Measurements from ENCODE around the gene PRSS56. TPM values are rescaled to one million over a fixed set of nuclear protein-coding genes. Genes with fewer than 3 reads are reported as not detected.

PRSS56 gene
- total RNA-seq, 2 donors from 2014 or later = not detected

GRCh38 chr2:232495292-232495691 is 24.9 kb upstream of the PRSS56 start:
- WGBS, 2 experiments (ENCODE audit: insufficient coverage in 1 of 2, insufficient read length in 1 of 2) = 92 to 100% methylated on average over 6 to 7 of the region's 7 CpGs
- H3K36me3 Mint-ChIP-seq (ENCODE audit: low read depth) = no peaks in the 10 kb centered on the region
- H3K9ac ChIP-seq (ENCODE audit: extremely low read depth, low read length, poor library complexity, severe bottlenecking) = no peak overlapping the region
- peaks cover under 1% of the 10 kb centered on the region for H3K27me3 ChIP-seq (ENCODE audit: control insufficient read depth, insufficient read depth, low read length, poor library complexity, severe bottlenecking)
- no peak overlapping the region for H3K27ac ChIP-seq (ENCODE audit: low read depth, low read length)
- no peak for TF ChIP-seq CTCF (conservative IDR thresholded peaks at IDR 0.05)
- H3K4me1 Mint-ChIP-seq = peaks cover 6% of the 10 kb centered on the region
- no peak overlapping the region for H3K4me3 ChIP-seq (ENCODE audit: low read length)
- no peaks in the 10 kb centered on the region for H3K9me3 Mint-ChIP-seq
- no peaks in the 10 kb centered on the region for H3K9me3 ChIP-seq (ENCODE audit: control insufficient read depth, low read length)
- DNase-seq = no peak
- no peaks in the 10 kb centered on the region for H3K36me3 ChIP-seq (ENCODE audit: control insufficient read depth, insufficient read depth, low read length)
- peaks cover 24% of the 10 kb centered on the region for H3K27me3 Mint-ChIP-seq (ENCODE audit: insufficient read depth)
- no peaks in the 10 kb centered on the region for H3K4me1 ChIP-seq (ENCODE audit: control insufficient read depth, insufficient read depth, low read length)
- H3K4me3 Mint-ChIP-seq = no peak overlapping the region
- no peak overlapping the region for H3K27ac Mint-ChIP-seq

- peaks cover 26% of the 10 kb centered on the region for H3K27me3 Mint-ChIP-seq (ENCODE audit: insufficient read depth)
- no peak overlapping the region for H3K27ac Mint-ChIP-seq
- 83 to 91% methylated on average over 10 to 20 of the region's 20 CpGs for WGBS, 2 experiments (ENCODE audit: insufficient coverage in 1 of 2, insufficient read length in 1 of 2)
- no peak for TF ChIP-seq CTCF (conservative IDR thresholded peaks at IDR 0.05)
- H3K9me3 Mint-ChIP-seq = no peaks in the 10 kb centered on the region
- no peaks in the 10 kb centered on the region for H3K36me3 Mint-ChIP-seq (ENCODE audit: low read depth)
- Histone ChIP-seq H3K36me3 (ENCODE audit: control insufficient read depth, insufficient read depth, low read length) (no peaks in the 10 kb centered on the region), H3K9ac (ENCODE audit: extremely low read depth, low read length, poor library complexity, severe bottlenecking) (no peak overlapping the region), H3K4me3 (ENCODE audit: low read length) (no peak overlapping the region), H3K27me3 (ENCODE audit: control insufficient read depth, insufficient read depth, low read length, poor library complexity, severe bottlenecking) (peaks cover 9% of the 10 kb centered on the region), H3K27ac (ENCODE audit: low read depth, low read length) (no peak overlapping the region), H3K9me3 (ENCODE audit: control insufficient read depth, low read length) (no peaks in the 10 kb centered on the region), H3K4me1 (ENCODE audit: control insufficient read depth, insufficient read depth, low read length) (no peaks in the 10 kb centered on the region)
- H3K4me3 Mint-ChIP-seq = no peak overlapping the region
- no peak for DNase-seq
- H3K4me1 Mint-ChIP-seq = peaks cover 6% of the 10 kb centered on the region
Measured at GRCh38 chr2:232496501-232497270, 23.5 kb upstream of the PRSS56 start.

- Mint-ChIP-seq H3K4me3 (no peak overlapping the region), H3K27ac (no peak overlapping the region), H3K27me3 (ENCODE audit: insufficient read depth) (peaks cover 24% of the 10 kb centered on the region), H3K36me3 (ENCODE audit: low read depth) (no peaks in the 10 kb centered on the region), H3K4me1 (peaks cover 7% of the 10 kb centered on the region), H3K9me3 (no peaks in the 10 kb centered on the region)
- H3K9me3 ChIP-seq (ENCODE audit: control insufficient read depth, low read length) = no peaks in the 10 kb centered on the region
- peaks cover 11% of the 10 kb centered on the region for H3K27me3 ChIP-seq (ENCODE audit: control insufficient read depth, insufficient read depth, low read length, poor library complexity, severe bottlenecking)
- no peak overlapping the region for H3K27ac ChIP-seq (ENCODE audit: low read depth, low read length)
- no peaks in the 10 kb centered on the region for H3K36me3 ChIP-seq (ENCODE audit: control insufficient read depth, insufficient read depth, low read length)
- H3K4me3 ChIP-seq (ENCODE audit: low read length) = no peak overlapping the region
- no peak overlapping the region for H3K9ac ChIP-seq (ENCODE audit: extremely low read depth, low read length, poor library complexity, severe bottlenecking)
- DNase-seq = no peak
- 67 to 71% methylated on average over 1 to 13 of the region's 13 CpGs for WGBS, 2 experiments (ENCODE audit: insufficient coverage in 1 of 2, insufficient read length in 1 of 2)
- peaks cover under 1% of the 10 kb centered on the region for H3K4me1 ChIP-seq (ENCODE audit: control insufficient read depth, insufficient read depth, low read length)
- no peak for TF ChIP-seq CTCF (conservative IDR thresholded peaks at IDR 0.05)
Measured at GRCh38 chr2:232497348-232497747, 22.8 kb upstream of the PRSS56 start.
